Heart left ventricle (tissue), 16 donors: ENCODE measurements around the gene ZBTB4. TPM values are rescaled to one million over a fixed set of nuclear protein-coding genes. Genes with fewer than 3 reads are reported as not detected.

Experiments used
- ATAC-seq, 4 donors: fragments of 200-7000 bp; cut with Tn5 transposase; one replicate each; pipeline ENCODE4 v1.9.1; 2020 to 2022; ENCODE audit warnings: moderate library complexity in 4 of 4, mild to moderate bottlenecking in 3 of 4, moderate number of reproducible peaks in 1 of 4
- DNase-seq, 5 donors: peaks; one replicate each; pipeline ENCODE4 v3.0.0-alpha.2; 2020
- H3K27ac ChIP-seq, 12 donors: fragments of 200-600 bp; sonication (generic) in 4 of 12; one replicate each; pipeline versions ENCODE4 v1.5.0 to v1.8.0; 2016 to 2022; ENCODE audit warnings: mild to moderate bottlenecking in 2 of 12
- H3K27me3 ChIP-seq, 9 donors: fragments of 200-600 bp; sonication (generic) in 2 of 9; one replicate each; pipeline versions ENCODE4 v1.5.1 to v1.8.0; 2016 to 2022; ENCODE audit warnings: mild to moderate bottlenecking in 3 of 9
- H3K36me3 ChIP-seq, 9 donors: fragments of 200-600 bp; sonication (generic) in 2 of 9; one replicate each; pipeline versions ENCODE4 v1.5.0 to v1.8.0; 2018 to 2022; ENCODE audit warnings: mild to moderate bottlenecking in 2 of 9
- H3K4me1 ChIP-seq, 12 donors: fragments of 200-600 bp; sonication (generic) in 4 of 12; one replicate each; pipeline versions ENCODE4 v1.5.0 to v1.8.0; 2016 to 2022; ENCODE audit warnings: mild to moderate bottlenecking in 3 of 12
- H3K4me3 ChIP-seq, 12 donors: fragments of 200-600 bp; sonication (generic) in 4 of 12; one replicate each; pipeline versions ENCODE4 v1.5.0 to v1.8.0; 2017 to 2022; ENCODE audit warnings: mild to moderate bottlenecking in 9 of 12, moderate library complexity in 4 of 12
- H3K9me3 ChIP-seq, 12 donors: fragments of 200-600 bp; sonication (generic) in 4 of 12; one replicate each; pipeline versions ENCODE4 v1.5.0 to v1.8.0; 2016 to 2022; ENCODE audit warnings: mild to moderate bottlenecking in 1 of 12
- POLR2A ChIP-seq, 2 donors: fragments of 450-650 bp; IDR thresholded peaks; one replicate each; pipeline ENCODE4 v1.6.1; 2017; ENCODE audit warnings: antibody characterized with exemption in 2 of 2, mild to moderate bottlenecking in 2 of 2, moderate library complexity in 2 of 2
- WGBS, 4 donors: extraction: QIAGEN DNeasy Blood & Tissue Kit in 2 of 4; methylation state at CpG; one replicate each; pipeline versions ENCODE4 v1.1.5 to v1.1.7; 2013 to 2018; 5-methylcytosine and 5-hydroxymethylcytosine counted together
- intact Hi-C, 10 donors: fragments of 100-400 bp; cut with DNase I; formaldehyde crosslinking; loops; one replicate each; pipeline versions ENCODE4 v1.11.1 to v1.14.2; 2022
- polyA plus RNA-seq, 2 donors: library from polyadenylated mRNA; stranded (reverse); fragments of 200-250 nt; gene quantifications; one replicate each; pipeline ENCODE4 v1.2.3, GENCODE V29; 2013
- total RNA-seq, 9 donors: library from RNA; depleted of rRNA in 2 of 9; stranded (reverse); fragments of >200 nt in 2 of 9; fragmentation: NEBNext Ultra II Directional in 3 of 9; extraction: Animal tissue kit (Norgen Biotek cat#: 25700) in 3 of 9; gene quantifications; one replicate each; pipeline versions ENCODE4 v1.1.0 to v1.2.4, GENCODE V29; 2016 to 2023
- TF ChIP-seq, protein P1 (sequence below), 12 donors: fragments of 200-600 bp; sonication (generic) in 4 of 12; IDR thresholded peaks; one replicate each; pipeline versions ENCODE4 v1.5.0 to v1.8.0; 2018 to 2022; ENCODE audit warnings: antibody characterized with exemption in 12 of 12, mild to moderate bottlenecking in 5 of 12
- donor health status: ischemic (EF 13 %, LVEDD 7.1; RV severe dilation, severe dysfunction).
- donor health status: healthy with polysubstance abuse.
- donor health status: DM: no; HTN: yes; CAD: no.
- donor health status: DM: no; HTN: no; CAD: no.
- donor health status: ischemic (EF 25% LVEDD 6.9; RV normal size, moderate dysfunction).
- donor health status: ischemic (EF 25% LVEDD 5.7; RV mildly dilated, moderate dysfunction).
- donor health status: healthy.
- donor health status: DM: yes; HTN: yes; CAD: no.
- donor health status: ischemic (EF 35%, LVEDD 5.7; RV mildly dilated, moderate dysfunction).
- donor health status: nonischemic (EF 11% LVEDD 7.7; RV severe dilation, severe dysfunction).
- donor health status: DM: yes; HTN: yes; CAD: no.
- donor health status: PGD.
- donor health status: ischemic (EF 29% LVEDD 5.4; RV normal size, mild dysfunction).
- donor health status: nonischemic (EF 23%, LVEDD 6.1; RV moderate dilation, normal function).

Gene ZBTB4
- total and polyA plus RNA-seq, 11 donors: 29.3 to 77.2 (median 58.9) TPM

DNA sequence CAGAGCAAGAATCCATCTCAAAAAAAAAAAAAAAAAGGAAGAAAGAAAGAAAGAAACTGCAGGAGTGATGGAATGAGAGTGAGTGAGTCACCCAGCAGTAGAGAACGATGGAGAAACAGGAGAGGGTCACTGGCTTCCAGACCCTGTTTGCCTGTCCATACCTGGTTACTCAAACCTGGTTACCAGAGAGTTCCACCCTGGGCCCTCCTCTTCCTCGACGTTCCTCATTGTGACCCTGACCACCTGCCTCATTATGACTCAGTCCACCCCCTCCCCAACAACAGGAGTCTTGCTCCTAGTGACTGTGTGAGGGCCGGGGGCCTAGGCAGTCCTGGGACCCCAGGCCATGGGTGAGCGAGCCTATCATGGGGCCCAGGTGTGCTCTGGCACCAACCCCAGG is 50.9 kb downstream of the ZBTB4 start, which contains the start of gene SPEM3:
Gene SPEM3 (plus strand): TSS at position 301 of the 400 bp plus-strand sequence. CDS start 46 bp downstream, at position 347.
- Histone ChIP-seq H3K4me3 (no peak within 1 kb of the TSS), H3K4me1 (no peaks in the 10 kb centered on the region), H3K9me3 (no peaks in the 10 kb centered on the region), H3K27ac (no peak within 1 kb of the TSS), H3K27me3 (no peaks in the 10 kb centered on the region), H3K36me3 (no peaks in the 10 kb centered on the region)
- WGBS, 4 donors: 69 to 86% (median 78%) methylated on average over 3 to 5 of the region's 5 CpGs
- no peak for ATAC-seq
- TF ChIP-seq, protein P1, sequence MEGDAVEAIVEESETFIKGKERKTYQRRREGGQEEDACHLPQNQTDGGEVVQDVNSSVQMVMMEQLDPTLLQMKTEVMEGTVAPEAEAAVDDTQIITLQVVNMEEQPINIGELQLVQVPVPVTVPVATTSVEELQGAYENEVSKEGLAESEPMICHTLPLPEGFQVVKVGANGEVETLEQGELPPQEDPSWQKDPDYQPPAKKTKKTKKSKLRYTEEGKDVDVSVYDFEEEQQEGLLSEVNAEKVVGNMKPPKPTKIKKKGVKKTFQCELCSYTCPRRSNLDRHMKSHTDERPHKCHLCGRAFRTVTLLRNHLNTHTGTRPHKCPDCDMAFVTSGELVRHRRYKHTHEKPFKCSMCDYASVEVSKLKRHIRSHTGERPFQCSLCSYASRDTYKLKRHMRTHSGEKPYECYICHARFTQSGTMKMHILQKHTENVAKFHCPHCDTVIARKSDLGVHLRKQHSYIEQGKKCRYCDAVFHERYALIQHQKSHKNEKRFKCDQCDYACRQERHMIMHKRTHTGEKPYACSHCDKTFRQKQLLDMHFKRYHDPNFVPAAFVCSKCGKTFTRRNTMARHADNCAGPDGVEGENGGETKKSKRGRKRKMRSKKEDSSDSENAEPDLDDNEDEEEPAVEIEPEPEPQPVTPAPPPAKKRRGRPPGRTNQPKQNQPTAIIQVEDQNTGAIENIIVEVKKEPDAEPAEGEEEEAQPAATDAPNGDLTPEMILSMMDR (IDR thresholded peaks at IDR 0.05): no peak
- TF ChIP-seq POLR2A (IDR thresholded peaks at IDR 0.05): no peak
- intact Hi-C loops: loop anchor here in 1 of 10 donors (10.0 kb wide), 1 partner anchor 54 kb away; no protein-coding TSS in a partner anchor
- peak in 1 of 5 donors; percentile 8 for DNase-seq

DNA sequence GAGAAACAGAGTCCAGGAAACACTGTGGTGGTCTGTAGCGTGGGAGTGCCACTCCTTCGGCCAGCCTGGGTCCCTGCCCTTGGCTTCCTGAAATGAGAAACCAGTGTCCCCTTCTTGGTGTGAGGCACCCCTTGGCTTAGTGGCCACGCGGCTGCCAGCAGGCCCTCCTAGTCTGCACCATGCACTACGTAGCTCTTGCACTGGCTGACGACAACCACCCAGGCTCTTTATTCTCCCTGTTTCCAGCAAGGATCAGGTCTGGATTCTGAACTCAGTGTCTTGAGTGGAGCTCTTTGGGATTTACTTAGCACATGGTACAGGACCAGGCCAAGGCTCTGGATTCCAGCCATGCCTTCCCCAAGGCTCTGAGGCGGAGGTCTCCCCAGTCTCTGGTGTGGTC is 51.9 kb downstream of the ZBTB4 start:
- intact Hi-C loops: loop anchor here in 1 of 10 donors (10.0 kb wide), 1 partner anchor 53 kb away; no protein-coding TSS in a partner anchor
- Histone ChIP-seq H3K36me3 (no peaks in the 10 kb centered on the region), H3K27me3 (no peaks in the 10 kb centered on the region), H3K4me3 (no peak overlapping the region), H3K4me1 (no peaks in the 10 kb centered on the region), H3K9me3 (no peaks in the 10 kb centered on the region), H3K27ac (no peak overlapping the region)
- TF ChIP-seq, protein P1 (IDR thresholded peaks at IDR 0.05): no peak
- no peak for TF ChIP-seq POLR2A (IDR thresholded peaks at IDR 0.05)
- WGBS, 4 donors: 88 to 92% (median 89%) methylated on average over 7 of the region's 7 CpGs
- no peak for ATAC-seq
- DNase-seq: peak in 1 of 5 donors; percentile 15

- DNase-seq (peak in 1 of 5 donors; percentile 19), ATAC-seq (peak in 1 of 4 donors; percentile 7)
- Histone ChIP-seq H3K36me3 (no peaks in the 10 kb centered on the region), H3K4me3 (no peak overlapping the region), H3K4me1 (no peaks in the 10 kb centered on the region), H3K27ac (no peak overlapping the region), H3K27me3 (no peaks in the 10 kb centered on the region), H3K9me3 (no peaks in the 10 kb centered on the region)
- intact Hi-C loops: loop anchor here in 1 of 10 donors (10.0 kb wide), 1 partner anchor 52 kb away; no protein-coding TSS in a partner anchor
- 93 to 94% (median 94%) methylated on average over 20 to 29 of the region's 29 CpGs for WGBS, 4 donors
- no peak for TF ChIP-seq POLR2A (IDR thresholded peaks at IDR 0.05)
- TF ChIP-seq, protein P1 (IDR thresholded peaks at IDR 0.05): no peak
Measured at GRCh38 chr17:7426896-7427489, 52.4 kb downstream of the ZBTB4 start.

DNA sequence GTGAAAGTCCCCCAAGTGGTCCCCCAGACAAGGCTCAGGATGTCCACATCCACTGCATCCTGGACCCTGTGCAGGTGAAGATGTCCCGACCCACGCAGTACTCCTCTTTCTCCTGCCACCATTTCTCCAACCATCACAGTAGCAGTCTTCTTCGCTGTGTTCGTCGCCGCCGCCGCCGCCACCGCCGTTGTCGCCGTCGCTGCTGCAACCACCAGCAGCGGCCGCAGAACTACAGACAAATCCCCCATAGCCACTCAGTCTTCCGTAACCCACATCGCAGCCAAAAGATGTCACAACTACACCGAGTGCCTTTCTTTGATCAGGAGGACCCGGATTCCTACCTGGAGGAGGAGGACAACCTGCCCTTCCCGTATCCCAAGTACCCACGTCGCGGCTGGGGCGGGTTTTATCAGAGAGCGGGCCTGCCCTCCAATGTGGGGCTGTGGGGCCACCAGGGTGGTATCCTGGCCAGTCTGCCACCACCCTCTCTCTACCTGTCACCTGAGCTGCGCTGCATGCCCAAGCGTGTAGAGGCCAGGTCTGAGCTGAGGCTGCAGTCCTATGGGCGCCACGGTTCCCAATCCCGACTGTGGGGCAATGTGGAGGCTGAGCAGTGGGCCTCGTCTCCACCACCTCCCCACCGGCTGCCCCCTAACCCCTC is 53.1 kb downstream of the ZBTB4 start:
- DNase-seq: peak in 1 of 5 donors; percentile 19
- intact Hi-C loops: loop anchor here in 1 of 10 donors (10.0 kb wide), 1 partner anchor 52 kb away; no protein-coding TSS in a partner anchor
- no peaks in the 10 kb centered on the region for H3K27me3 ChIP-seq
- no peaks in the 10 kb centered on the region for H3K4me1 ChIP-seq
- ATAC-seq: peak in 1 of 4 donors; percentile 14
- no peak for TF ChIP-seq POLR2A (IDR thresholded peaks at IDR 0.05)
- TF ChIP-seq, protein P1 (IDR thresholded peaks at IDR 0.05): no peak
- no peaks in the 10 kb centered on the region for H3K36me3 ChIP-seq
- 93 to 96% (median 95%) methylated on average over 28 to 33 of the region's 33 CpGs for WGBS, 4 donors
- H3K27ac ChIP-seq: no peak overlapping the region
- H3K9me3 ChIP-seq: no peaks in the 10 kb centered on the region
- no peak overlapping the region for H3K4me3 ChIP-seq
